ENCODE results near the gene SYT17.

GRCh38 chr16:19228575-19228974 is 60.5 kb downstream of the SYT17 start:
- TF ChIP-seq CTCF (IDR thresholded peaks at IDR 0.05; ENCODE audit: low read depth, low read length) (no peak), EZH2phosphoT487 (IDR thresholded peaks at IDR 0.05; ENCODE audit: low read depth) (no peak)

Measured in OCI-LY3 (cell line).